Neural progenitor cell (in vitro differentiated cells): ENCODE results near the gene F13A1. TPM values are rescaled to one million over a fixed set of nuclear protein-coding genes. Genes with fewer than 3 reads are reported as not detected.

Source experiments
- DNase-seq: peaks from one replicate; pipeline ENCODE4 v3.0.0-alpha.2; 2016; ENCODE audit warnings: low spot score
- H2AFZ ChIP-seq: fragments of 200-600 bp; sonication (generic); replicated peaks from 2 replicates; pipeline ENCODE4 v1.6.1; 2016; ENCODE audit warnings: antibody characterized with exemption
- H3F3A ChIP-seq: fragments of 200-600 bp; sonication (generic); 2 replicates; pipeline ENCODE4 v1.6.1; 2016; ENCODE audit warnings: antibody characterized with exemption, low read depth
- H3K27ac ChIP-seq: fragments of 200-600 bp; sonication (generic); 2 replicates; pipeline ENCODE4 v1.5.1; 2016; ENCODE audit warnings: mild to moderate bottlenecking
- H3K27me3 ChIP-seq: fragments of 200-600 bp; sonication (generic); 2 replicates; pipeline ENCODE4 v1.6.1; 2016; ENCODE audit warnings: mild to moderate bottlenecking, moderate library complexity
- H3K36me3 ChIP-seq: fragments of 200-600 bp; sonication (generic); 2 replicates; pipeline ENCODE4 v1.5.1; 2016
- H3K4me1 ChIP-seq: fragments of 200-600 bp; sonication (generic); 2 replicates; pipeline ENCODE4 v1.6.1; 2016; ENCODE audit warnings: mixed run types
- H3K4me2 ChIP-seq: fragments of 200-600 bp; sonication (generic); 2 replicates; pipeline ENCODE4 v1.6.1; 2016
- H3K4me3 ChIP-seq: fragments of 200-600 bp; sonication (generic); 2 replicates; pipeline ENCODE4 v1.5.1; 2016
- H3K79me2 ChIP-seq: fragments of 200-600 bp; sonication (generic); 2 replicates; pipeline ENCODE4 v1.6.1; 2016; ENCODE audit warnings: low read depth
- H3K9ac ChIP-seq: fragments of 200-600 bp; sonication (generic); 2 replicates; pipeline ENCODE4 v1.6.1; 2016
- H3K9me3 ChIP-seq: fragments of 200-600 bp; sonication (generic); 2 replicates; pipeline ENCODE4 v1.5.1; 2016; ENCODE audit warnings: low read depth
- H4K20me1 ChIP-seq: fragments of 200-600 bp; sonication (generic); 2 replicates; pipeline ENCODE4 v1.6.1; 2016; ENCODE audit warnings: low read depth
- H3K27ac Mint-ChIP-seq: 3 replicates; pipeline ENCODE4 v1.8.0; 2021; ENCODE audit warnings: mixed read lengths
- H3K27me3 Mint-ChIP-seq: 2 replicates; pipeline ENCODE4 v1.8.0; 2022; ENCODE audit warnings: low read depth, mild to moderate bottlenecking, inconsistent platforms, moderate library complexity, mixed read lengths; ENCODE audit not compliant: insufficient read depth
- H3K36me3 Mint-ChIP-seq: 3 replicates; pipeline ENCODE4 v1.8.0; 2021; ENCODE audit warnings: mixed read lengths
- H3K4me1 Mint-ChIP-seq: 3 replicates; pipeline ENCODE4 v1.8.0; 2021; ENCODE audit warnings: mixed read lengths
- H3K4me3 Mint-ChIP-seq: 3 replicates; pipeline ENCODE4 v1.8.0; 2021; ENCODE audit warnings: mild to moderate bottlenecking, moderate library complexity, mixed read lengths
- H3K9me3 Mint-ChIP-seq: 3 replicates; pipeline ENCODE4 v1.8.0; 2020; ENCODE audit warnings: mixed read lengths
- EZH2 ChIP-seq: fragments of 200-600 bp; sonication (generic); IDR thresholded peaks from 2 replicates; pipeline ENCODE4 v1.6.1; 2017; ENCODE audit warnings: antibody characterized with exemption, mild to moderate bottlenecking, moderate library complexity
- EZH2phosphoT487 ChIP-seq: fragments of 200-600 bp; sonication (generic); IDR thresholded peaks from 2 replicates; pipeline ENCODE4 v1.6.1; 2017; ENCODE audit warnings: antibody characterized with exemption
- total RNA-seq: library from RNA; depleted of rRNA; stranded (reverse); fragments of >200 nt; gene quantifications from 2 replicates; pipeline ENCODE4 v1.2.3, GENCODE V29; 2015; ENCODE audit warnings: low replicate concordance
- TF ChIP-seq, protein P1 (sequence below): fragments of 200-600 bp; sonication (generic); IDR thresholded peaks from 2 replicates; pipeline ENCODE4 v1.5.1; 2017; ENCODE audit warnings: antibody characterized with exemption, mild to moderate bottlenecking

Gene F13A1
- total RNA-seq, 1 donor from 2014 or later = 3.6 TPM

DNA sequence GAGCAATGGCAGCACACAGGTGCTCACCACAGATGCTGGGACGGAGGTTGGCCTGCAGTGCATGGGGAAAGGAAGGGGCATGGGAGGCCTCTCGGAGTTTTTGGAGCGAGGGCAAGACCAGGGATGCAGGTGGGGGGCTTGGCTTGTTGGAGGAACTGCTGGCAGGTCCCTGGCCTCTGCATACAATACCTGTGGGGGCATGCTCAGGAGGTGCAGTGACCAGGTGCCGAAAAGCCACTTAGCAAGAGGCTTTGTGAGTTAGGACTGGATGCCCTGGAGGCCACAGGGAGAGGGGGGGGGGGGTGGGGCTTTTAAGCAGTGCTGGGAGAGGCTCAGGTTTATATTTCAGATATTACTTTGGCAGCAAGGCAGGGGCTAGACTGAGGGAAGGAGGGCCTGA lies 142.7 kb downstream of the F13A1 start:
- TF ChIP-seq, protein P1, sequence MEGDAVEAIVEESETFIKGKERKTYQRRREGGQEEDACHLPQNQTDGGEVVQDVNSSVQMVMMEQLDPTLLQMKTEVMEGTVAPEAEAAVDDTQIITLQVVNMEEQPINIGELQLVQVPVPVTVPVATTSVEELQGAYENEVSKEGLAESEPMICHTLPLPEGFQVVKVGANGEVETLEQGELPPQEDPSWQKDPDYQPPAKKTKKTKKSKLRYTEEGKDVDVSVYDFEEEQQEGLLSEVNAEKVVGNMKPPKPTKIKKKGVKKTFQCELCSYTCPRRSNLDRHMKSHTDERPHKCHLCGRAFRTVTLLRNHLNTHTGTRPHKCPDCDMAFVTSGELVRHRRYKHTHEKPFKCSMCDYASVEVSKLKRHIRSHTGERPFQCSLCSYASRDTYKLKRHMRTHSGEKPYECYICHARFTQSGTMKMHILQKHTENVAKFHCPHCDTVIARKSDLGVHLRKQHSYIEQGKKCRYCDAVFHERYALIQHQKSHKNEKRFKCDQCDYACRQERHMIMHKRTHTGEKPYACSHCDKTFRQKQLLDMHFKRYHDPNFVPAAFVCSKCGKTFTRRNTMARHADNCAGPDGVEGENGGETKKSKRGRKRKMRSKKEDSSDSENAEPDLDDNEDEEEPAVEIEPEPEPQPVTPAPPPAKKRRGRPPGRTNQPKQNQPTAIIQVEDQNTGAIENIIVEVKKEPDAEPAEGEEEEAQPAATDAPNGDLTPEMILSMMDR = no peak
- no peak for TF ChIP-seq EZH2
- TF ChIP-seq EZH2phosphoT487 = no peak
- Histone ChIP-seq H3K9me3 (no peaks in the 10 kb centered on the region), H3K4me1 (no peaks in the 10 kb centered on the region), H3K4me2 (no peak overlapping the region), H3K79me2 (no peaks in the 10 kb centered on the region), H3K36me3 (no peaks in the 10 kb centered on the region), H4K20me1 (no peaks in the 10 kb centered on the region), H3K27me3 (no peaks in the 10 kb centered on the region), H3F3A (no peaks in the 10 kb centered on the region), H2AFZ (no peak overlapping the region), H3K9ac (no peak overlapping the region), H3K4me3 (no peak overlapping the region), H3K27ac (no peak overlapping the region)
- no peak for DNase-seq
- Mint-ChIP-seq H3K36me3 (no peaks in the 10 kb centered on the region), H3K4me1 (peaks cover 4% of the 10 kb centered on the region), H3K27me3 (peaks cover 2% of the 10 kb centered on the region), H3K4me3 (no peak overlapping the region), H3K27ac (no peak overlapping the region), H3K9me3 (no peaks in the 10 kb centered on the region)

DNA sequence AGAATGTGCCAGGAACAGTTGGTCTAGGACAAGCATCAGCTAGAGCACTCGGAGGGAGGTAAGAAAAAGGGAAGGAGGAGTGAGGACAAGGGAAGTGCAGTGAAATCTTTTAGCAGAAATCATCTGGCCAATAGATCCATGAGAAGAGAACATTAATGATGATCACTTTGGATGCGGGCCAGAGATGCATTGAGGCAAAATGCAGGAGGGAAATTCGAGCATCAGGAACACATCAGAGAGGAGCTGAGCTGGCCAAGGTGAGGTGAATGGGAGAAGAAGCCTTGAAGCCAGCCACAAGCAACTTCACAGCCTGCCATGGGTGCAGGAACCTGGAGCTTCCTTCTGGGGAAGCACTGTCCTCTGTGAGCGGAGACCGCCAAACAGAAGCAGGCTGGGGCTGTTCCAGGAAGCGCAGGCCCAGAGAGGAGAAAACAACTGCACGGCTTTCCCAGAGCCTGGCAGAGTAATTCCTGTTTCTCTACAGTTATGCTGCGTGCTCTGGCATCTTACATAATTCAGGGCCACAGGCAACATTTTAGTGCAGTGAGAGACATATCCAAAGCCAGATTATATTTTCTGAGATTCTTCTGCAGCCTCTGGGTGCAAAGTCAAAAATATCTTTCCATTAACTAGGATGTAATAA lies 143.8 kb downstream of the F13A1 start:
- Mint-ChIP-seq H3K4me3 (no peak overlapping the region), H3K27me3 (peaks cover 2% of the 10 kb centered on the region), H3K27ac (no peak overlapping the region), H3K9me3 (no peaks in the 10 kb centered on the region), H3K36me3 (no peaks in the 10 kb centered on the region), H3K4me1 (peaks cover 4% of the 10 kb centered on the region)
- Histone ChIP-seq H3K36me3 (no peaks in the 10 kb centered on the region), H2AFZ (no peak overlapping the region), H3K4me3 (no peak overlapping the region), H3K9me3 (no peaks in the 10 kb centered on the region), H4K20me1 (no peaks in the 10 kb centered on the region), H3K4me2 (no peak overlapping the region), H3F3A (no peaks in the 10 kb centered on the region), H3K9ac (no peak overlapping the region), H3K27me3 (no peaks in the 10 kb centered on the region), H3K27ac (no peak overlapping the region), H3K79me2 (no peaks in the 10 kb centered on the region), H3K4me1 (no peaks in the 10 kb centered on the region)
- DNase-seq = no peak
- TF ChIP-seq EZH2 = no peak
- TF ChIP-seq EZH2phosphoT487 = no peak
- TF ChIP-seq, protein P1 = no peak

DNA sequence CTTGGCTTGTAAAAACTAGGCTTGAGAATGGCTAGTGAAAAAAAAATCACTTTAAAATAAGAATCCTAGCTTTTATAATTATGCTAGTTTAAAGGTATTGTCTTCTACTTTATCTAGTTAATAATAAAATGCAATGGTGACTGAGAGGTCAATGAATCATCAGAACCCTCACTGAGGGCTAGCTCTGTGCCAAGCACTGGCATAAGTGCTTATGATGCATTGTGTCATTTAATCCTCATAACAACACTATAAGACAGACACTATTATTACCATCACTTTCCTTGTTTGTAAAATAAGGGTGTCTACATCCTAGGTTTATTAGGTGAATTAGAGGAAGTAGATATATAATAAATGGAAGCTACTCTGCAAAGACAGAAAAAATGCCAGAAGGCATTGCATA lies 144.3 kb downstream of the F13A1 start:
- Histone ChIP-seq H3K4me2 (no peak overlapping the region), H3K27me3 (no peaks in the 10 kb centered on the region), H3K4me3 (no peak overlapping the region), H4K20me1 (no peaks in the 10 kb centered on the region), H3K9ac (no peak overlapping the region), H3K4me1 (no peaks in the 10 kb centered on the region), H3K36me3 (no peaks in the 10 kb centered on the region), H3K9me3 (no peaks in the 10 kb centered on the region), H3F3A (no peaks in the 10 kb centered on the region), H2AFZ (no peak overlapping the region), H3K79me2 (no peaks in the 10 kb centered on the region), H3K27ac (no peak overlapping the region)
- Mint-ChIP-seq H3K4me1 (peaks cover 4% of the 10 kb centered on the region), H3K27me3 (peaks cover 2% of the 10 kb centered on the region), H3K9me3 (no peaks in the 10 kb centered on the region), H3K27ac (no peak overlapping the region), H3K4me3 (no peak overlapping the region), H3K36me3 (no peaks in the 10 kb centered on the region)
- TF ChIP-seq EZH2phosphoT487 (no peak), EZH2 (no peak)
- TF ChIP-seq, protein P1 = no peak
- DNase-seq = no peak
